Right lung (tissue), 5 donors: ENCODE data around the gene NME8. TPM values are rescaled to one million over a fixed set of nuclear protein-coding genes. Genes with fewer than 3 reads are reported as not detected.

Experiments
- DNase-seq, 2 donors: peaks; one replicate each; pipeline ENCODE4 v3.0.0-alpha.2; 2013
- polyA plus RNA-seq, 5 donors: library from polyadenylated mRNA; unstranded; fragments of 120-200 nt; gene quantifications; one replicate each; pipeline versions ENCODE4 v1.2.1 to v1.2.3, GENCODE V29; 2013; ENCODE audit warnings: inconsistent platforms in 1 of 5, low replicate concordance in 1 of 5; ENCODE audit not compliant: insufficient read length in 5 of 5, insufficient read depth in 1 of 5

The NME8 gene
- polyA plus RNA-seq, 5 donors = 0.35 to 0.48 TPM; not detected in 3

DNA sequence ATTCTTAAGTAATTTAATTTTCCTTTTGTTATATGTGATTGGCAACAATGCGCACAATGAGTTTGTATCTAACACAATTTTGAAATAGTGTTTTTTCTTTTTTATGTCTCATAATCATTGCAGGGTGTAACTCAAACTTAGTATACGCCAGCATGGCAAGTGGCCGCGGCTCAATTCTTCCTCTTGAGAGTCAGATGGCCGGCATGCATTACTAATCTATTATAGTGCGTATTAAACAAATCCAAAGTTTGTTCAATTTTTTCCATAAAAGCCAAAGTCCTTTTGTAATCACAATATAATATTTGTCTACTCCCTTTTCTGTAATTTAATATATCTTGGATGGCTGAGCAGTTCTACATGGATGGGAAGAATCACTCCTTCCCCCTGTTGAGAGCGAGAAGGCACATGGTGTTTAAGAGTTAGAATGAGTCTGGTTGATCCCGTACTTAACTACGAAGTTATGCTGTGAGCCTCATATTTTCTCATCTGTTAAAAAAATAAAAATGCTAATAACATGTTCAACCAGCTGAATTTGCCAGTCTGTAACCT, 84.7 kb downstream of the NME8 start:
- DNase-seq = no peak

- no peak for DNase-seq
These were observed 94.7 kb downstream of the NME8 start for GRCh38 chr7:37942934-37943610.

GRCh38 chr7:37943905-37944736, 95.7 kb downstream of the NME8 start:
- DNase-seq = no peak

DNA sequence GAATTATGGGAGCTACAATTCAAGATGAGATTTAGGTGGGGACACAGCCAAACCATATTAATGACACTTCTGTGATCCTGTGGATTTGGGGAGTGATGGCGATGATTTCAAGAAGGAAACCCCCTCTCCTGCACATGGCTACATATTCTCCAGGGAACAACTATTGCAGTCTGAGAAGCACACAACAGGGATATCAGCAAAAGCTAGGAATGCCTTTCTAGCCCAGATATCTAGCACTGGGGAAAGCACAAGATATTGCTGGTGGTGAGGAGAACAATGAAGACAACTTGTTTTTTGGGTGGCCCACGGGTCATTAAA, 96.3 kb downstream of the NME8 start:
- DNase-seq = no peak

GRCh38 chr7:37945336-37945735, 96.9 kb downstream of the NME8 start:
- no peak for DNase-seq

DNA sequence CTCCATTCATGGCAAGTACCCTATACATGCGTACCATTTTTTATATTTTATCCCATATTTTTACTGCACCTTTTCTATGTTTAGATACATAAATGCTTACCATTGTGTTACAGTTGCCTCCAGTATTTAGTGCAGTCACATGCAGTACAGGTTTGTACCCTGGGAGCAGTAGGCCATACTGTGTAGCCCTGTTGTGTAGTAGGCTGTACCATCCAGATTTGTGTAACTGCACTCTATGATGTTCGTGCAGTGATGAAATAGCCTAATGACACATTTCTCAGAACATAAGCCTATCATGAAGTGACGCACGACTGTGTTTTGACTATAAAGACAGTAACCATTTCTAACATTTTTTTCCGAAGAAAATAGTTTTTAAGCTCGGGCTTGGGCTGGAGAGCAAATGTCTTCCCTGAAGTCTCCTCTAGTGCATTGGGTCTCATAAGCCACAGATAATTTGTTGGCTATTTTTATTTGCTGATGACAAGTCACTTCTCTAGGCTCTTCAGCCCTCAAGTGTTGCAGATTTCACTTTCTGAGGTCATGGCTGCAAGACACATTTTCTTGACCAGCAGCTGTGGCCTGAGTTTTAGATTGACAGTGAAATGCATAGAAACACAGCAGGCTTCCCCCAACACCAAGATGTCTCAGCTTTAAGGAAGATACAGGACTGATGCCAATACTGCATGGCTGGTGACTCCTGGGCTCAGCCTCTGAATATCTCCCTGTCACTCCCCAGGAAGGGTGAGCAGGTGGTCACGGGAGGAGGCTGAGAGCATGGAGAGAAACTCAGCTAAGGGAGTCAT, 98.9 kb downstream of the NME8 start:
- DNase-seq = no peak

GRCh38 chr7:37947941-37948210, 99.5 kb downstream of the NME8 start:
- no peak for DNase-seq

Other genes with a start within 250 kb of the NME8 start
- gene GPR141, start 164.8 kb upstream of the NME8 start, polyA plus RNA-seq = 1 to 10 TPM in 3 of 5 donors, under 1 TPM in 2; 0.39 to 1.4 (median 1.0) TPM
- gene SFRP4, start 68.2 kb downstream of the NME8 start, polyA plus RNA-seq = 1 to 10 TPM in 3 of 5 donors, under 1 TPM in 2; 0.54 to 2.5 (median 1.3) TPM
- 10 to 100 TPM; 21.6 to 24.9 (median 22.0) TPM for gene EPDR1, start 72.0 kb downstream of the NME8 start, polyA plus RNA-seq